Duodenal mucosa (tissue), 2 donors: Measurements from ENCODE around the gene TFR2.

Experiments
- H3K27ac ChIP-seq: one replicate; pipeline ENCODE4 v1.7.0; 2013; ENCODE audit warnings: low read depth, low read length
- H3K27me3 ChIP-seq, 2 donors: one replicate each; pipeline ENCODE4 v1.7.0; 2013; ENCODE audit warnings: low read length in 2 of 2, control low read depth in 1 of 2; ENCODE audit not compliant: insufficient read depth in 2 of 2, control insufficient read depth in 1 of 2
- H3K36me3 ChIP-seq, 2 donors: one replicate each; pipeline ENCODE4 v1.7.0; 2013; ENCODE audit warnings: low read length in 2 of 2, control low read depth in 1 of 2; ENCODE audit not compliant: insufficient read depth in 2 of 2, control insufficient read depth in 1 of 2
- H3K4me1 ChIP-seq, 2 donors: one replicate each; pipeline ENCODE4 v1.7.0; 2013; ENCODE audit warnings: low read length in 2 of 2, control low read depth in 1 of 2; ENCODE audit not compliant: insufficient read depth in 2 of 2, control insufficient read depth in 1 of 2
- H3K4me3 ChIP-seq, 2 donors: one replicate each; pipeline ENCODE4 v1.7.0; 2013; ENCODE audit warnings: low read length in 2 of 2, low read depth in 1 of 2
- H3K9ac ChIP-seq, 2 donors: one replicate each; pipeline ENCODE4 v1.7.0; 2013; ENCODE audit warnings: low read length in 2 of 2, low read depth in 1 of 2
- H3K9me3 ChIP-seq, 2 donors: one replicate each; pipeline ENCODE4 v1.7.0; 2013; ENCODE audit warnings: low read length in 2 of 2, control low read depth in 1 of 2; ENCODE audit not compliant: control insufficient read depth in 1 of 2

TFR2 gene

DNA sequence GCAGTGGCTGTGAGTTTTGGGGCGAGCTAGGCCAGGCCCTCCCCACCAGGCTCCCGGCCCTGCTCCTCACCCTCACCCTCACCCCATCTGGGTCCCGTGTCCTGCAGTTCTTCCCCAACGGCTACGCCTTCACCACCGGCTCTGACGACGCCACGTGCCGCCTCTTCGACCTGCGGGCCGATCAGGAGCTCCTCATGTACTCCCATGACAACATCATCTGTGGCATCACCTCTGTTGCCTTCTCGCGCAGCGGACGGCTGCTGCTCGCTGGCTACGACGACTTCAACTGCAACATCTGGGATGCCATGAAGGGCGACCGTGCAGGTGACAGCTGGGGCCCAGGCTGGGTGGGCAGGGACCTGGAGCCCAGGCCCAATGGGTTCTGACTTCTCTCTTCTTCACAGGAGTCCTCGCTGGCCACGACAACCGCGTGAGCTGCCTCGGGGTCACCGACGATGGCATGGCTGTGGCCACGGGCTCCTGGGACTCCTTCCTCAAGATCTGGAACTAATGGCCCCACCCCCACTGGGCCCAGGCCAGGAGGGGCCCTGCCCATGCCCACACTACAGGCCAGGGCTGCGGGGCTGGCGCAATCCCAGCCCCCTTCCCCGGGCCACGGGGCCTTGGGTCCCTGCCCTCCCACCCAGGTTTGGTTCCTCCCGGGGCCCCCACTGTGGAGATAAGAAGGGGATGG is 37.1 kb upstream of the TFR2 start:
- Histone ChIP-seq H3K4me1 (peaks cover 5 to 10% of the 10 kb centered on the region in 2 donors), H3K36me3 (peaks cover 15 to 60% of the 10 kb centered on the region in 2 donors), H3K9me3 (no peaks in the 10 kb centered on the region), H3K4me3 (no peak overlapping the region), H3K27ac (no peak overlapping the region), H3K9ac (no peak overlapping the region), H3K27me3 (no peaks in the 10 kb centered on the region)

- no peak overlapping the region for H3K27ac ChIP-seq
- H3K27me3 ChIP-seq: no peaks in the 10 kb centered on the region
- H3K4me1 ChIP-seq: peaks cover 5 to 10% of the 10 kb centered on the region in 2 donors
- no peak overlapping the region for H3K4me3 ChIP-seq
- H3K9me3 ChIP-seq: no peaks in the 10 kb centered on the region
- no peak overlapping the region for H3K9ac ChIP-seq
- H3K36me3 ChIP-seq: peaks cover 15 to 52% of the 10 kb centered on the region in 2 donors
Measured at GRCh38 chr7:100677308-100678267, 36.2 kb upstream of the TFR2 start.

DNA sequence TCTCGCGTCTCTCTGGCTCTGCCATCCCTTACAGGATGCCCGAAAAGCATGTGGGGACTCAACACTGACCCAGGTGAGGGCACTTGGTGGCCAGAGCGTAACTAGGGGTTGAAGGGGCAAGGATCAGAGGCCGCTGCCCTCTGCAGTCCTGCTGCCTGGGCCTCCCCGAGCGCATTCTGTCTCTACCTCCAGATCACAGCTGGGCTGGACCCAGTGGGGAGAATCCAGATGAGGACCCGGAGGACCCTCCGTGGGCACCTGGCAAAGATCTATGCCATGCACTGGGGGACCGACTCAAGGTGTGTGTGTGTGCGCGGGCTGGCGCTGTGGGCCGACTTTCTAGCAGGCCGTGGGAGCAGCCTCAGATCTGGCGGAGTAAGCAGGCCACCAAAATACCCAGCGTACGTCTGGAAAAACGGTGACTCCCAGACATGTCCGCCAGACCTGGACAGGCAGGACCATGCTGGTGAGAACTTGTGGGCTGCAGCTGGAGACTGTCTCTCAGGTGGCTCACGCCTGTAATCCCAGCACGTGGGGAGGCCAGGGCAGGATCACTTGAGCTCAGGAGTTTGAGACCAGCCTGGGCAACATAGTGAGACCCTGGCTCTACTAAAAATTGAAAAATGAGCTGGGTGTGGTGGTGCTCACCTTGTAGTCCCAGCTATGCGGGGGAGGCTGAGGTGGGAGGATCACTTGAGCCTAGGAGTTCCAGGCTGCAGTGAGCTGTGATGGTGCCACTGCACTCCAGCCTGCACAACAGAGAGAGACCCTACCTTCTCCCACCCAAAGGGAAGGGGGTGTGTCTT is 35.4 kb upstream of the TFR2 start:
- Histone ChIP-seq H3K27me3 (no peaks in the 10 kb centered on the region), H3K4me1 (peaks cover 5 to 10% of the 10 kb centered on the region in 2 donors), H3K9me3 (no peaks in the 10 kb centered on the region), H3K4me3 (peak overlapping the region in 1 of 2 donors; percentile 85), H3K9ac (peak overlapping the region in 1 of 2 donors; percentile 10), H3K27ac (peak overlapping the region; percentile 66), H3K36me3 (peaks cover 15 to 43% of the 10 kb centered on the region in 2 donors)

GRCh38 chr7:100675581-100676350 is 34.4 kb upstream of the TFR2 start:
- H3K9me3 ChIP-seq: no peaks in the 10 kb centered on the region
- H3K27me3 ChIP-seq: no peaks in the 10 kb centered on the region
- peaks cover 5 to 10% of the 10 kb centered on the region in 2 donors for H3K4me1 ChIP-seq
- H3K36me3 ChIP-seq: peaks cover 15 to 37% of the 10 kb centered on the region in 2 donors
- H3K4me3 ChIP-seq: peak overlapping the region; percentile 85 to 91
- H3K9ac ChIP-seq: peak overlapping the region; percentile 10 to 54
- H3K27ac ChIP-seq: peak overlapping the region; percentile 66

DNA sequence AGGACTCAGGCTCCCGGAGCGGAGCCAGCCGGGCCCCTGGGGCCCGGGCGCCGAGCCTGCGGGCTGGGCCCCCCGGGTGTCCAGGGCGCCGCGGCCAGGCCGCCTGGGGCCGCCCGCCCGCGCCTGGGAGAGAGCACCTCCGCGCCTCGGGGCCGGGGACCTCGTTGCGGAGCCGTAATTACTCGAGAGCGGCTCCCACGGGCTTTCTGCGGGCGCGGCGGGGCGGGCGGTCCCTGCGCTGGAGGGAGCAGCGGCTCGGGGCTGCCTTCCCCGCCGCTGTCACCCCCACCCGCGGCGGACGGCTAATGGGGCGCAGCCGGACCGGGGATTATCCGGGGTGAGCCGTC is 33.7 kb upstream of the TFR2 start:
- H3K4me1 ChIP-seq: peaks cover 5 to 10% of the 10 kb centered on the region in 2 donors
- H3K4me3 ChIP-seq: peak overlapping the region; percentile 85 to 91
- H3K9ac ChIP-seq: peak overlapping the region; percentile 80 to 84
- H3K9me3 ChIP-seq: no peaks in the 10 kb centered on the region
- no peaks in the 10 kb centered on the region for H3K27me3 ChIP-seq
- H3K27ac ChIP-seq: peak overlapping the region; percentile 66
- H3K36me3 ChIP-seq: peaks cover 15 to 33% of the 10 kb centered on the region in 2 donors

DNA sequence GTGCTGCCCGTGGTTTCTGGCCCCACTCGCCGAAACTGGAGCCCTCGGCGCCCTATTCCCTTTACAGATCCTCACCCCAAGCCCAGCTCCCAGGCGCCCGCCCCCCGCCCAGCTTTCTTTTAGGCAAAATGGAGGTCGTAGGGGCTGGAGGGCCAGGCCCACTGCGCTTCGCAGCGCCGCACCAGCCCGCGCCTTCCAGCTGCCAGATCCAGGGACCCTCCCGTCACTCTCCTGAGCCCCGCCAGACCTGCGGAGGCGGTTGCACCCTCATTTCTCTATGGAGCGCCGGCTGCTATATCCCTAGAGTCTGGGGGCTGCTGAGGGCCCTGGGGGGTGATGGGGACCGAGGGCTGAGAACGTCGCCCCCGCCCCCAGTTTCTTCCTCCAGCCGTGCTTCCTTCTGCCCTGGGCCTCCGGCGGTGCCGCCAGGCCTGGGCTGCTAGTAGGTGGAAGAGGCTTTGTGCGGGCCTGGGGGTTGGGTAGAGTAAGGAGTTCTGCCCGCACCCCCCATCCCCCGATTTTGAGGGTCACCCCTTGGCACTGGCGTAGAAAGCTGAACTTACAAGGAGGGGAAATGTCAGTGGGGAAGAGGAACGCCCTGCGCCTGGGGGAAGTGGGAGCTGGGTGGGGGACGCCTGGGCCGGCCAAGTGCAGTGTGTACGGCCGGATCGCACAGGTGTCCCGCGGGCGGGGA is 33.2 kb upstream of the TFR2 start:
- Histone ChIP-seq H3K36me3 (peaks cover 15 to 29% of the 10 kb centered on the region in 2 donors), H3K9me3 (no peaks in the 10 kb centered on the region), H3K9ac (peak overlapping the region; percentile 80 to 84), H3K27me3 (no peaks in the 10 kb centered on the region), H3K4me3 (peak overlapping the region; percentile 85 to 91), H3K27ac (peak overlapping the region; percentile 98), H3K4me1 (peaks cover 5 to 10% of the 10 kb centered on the region in 2 donors)

GRCh38 chr7:100673942-100674410 is 32.6 kb upstream of the TFR2 start:
- peaks cover 15 to 25% of the 10 kb centered on the region in 2 donors for H3K36me3 ChIP-seq
- H3K9me3 ChIP-seq: no peaks in the 10 kb centered on the region
- H3K4me3 ChIP-seq: peak overlapping the region; percentile 85 to 91
- peak overlapping the region; percentile 98 for H3K27ac ChIP-seq
- peak overlapping the region; percentile 80 to 91 for H3K9ac ChIP-seq
- H3K4me1 ChIP-seq: peaks cover 5 to 10% of the 10 kb centered on the region in 2 donors
- H3K27me3 ChIP-seq: no peaks in the 10 kb centered on the region

- Histone ChIP-seq H3K36me3 (peaks cover 12 to 21% of the 10 kb centered on the region in 2 donors), H3K9me3 (no peaks in the 10 kb centered on the region), H3K4me3 (peak within 1 kb of the TSS; percentile 85 to 91), H3K9ac (peak within 1 kb of the TSS; percentile 80 to 91), H3K27me3 (no peaks in the 10 kb centered on the region), H3K27ac (peak within 1 kb of the TSS; percentile 98), H3K4me1 (peaks cover 5 to 10% of the 10 kb centered on the region in 2 donors)
Measured at GRCh38 chr7:100673302-100673941, 32.1 kb upstream of the TFR2 start, which contains the start of gene GNB2. GNB2 (plus strand) TSS chr7:100673740; CDS start chr7:100676266, 2,526 bp downstream.
